ENCODE results near the gene STARD9. TPM values are rescaled to one million over a fixed set of nuclear protein-coding genes. Genes with fewer than 3 reads are reported as not detected.

STARD9 gene
- total RNA-seq, 1 experiment from 2014 or later, result 5.0 TPM

- no peak overlapping the region for H3K4me3 ChIP-seq (replicated peaks in 1 of 2; ENCODE audit: low read depth in 1 of 2, low read length in 2 of 2)
- no peaks in the 10 kb centered on the region for H3K9me3 ChIP-seq (ENCODE audit: control insufficient read depth in 1 of 2, insufficient read depth in 1 of 2, low read depth in 1 of 2, low read length in 2 of 2)
- DNase-seq (ENCODE audit: low read depth, low spot score), result no peak
- ChIA-PET POLR2A (no interaction called here), RAD21 (ENCODE audit: low non-redundant PET in 1 of 2, low total read pairs in 2 of 2, uncharacterized antibody in 2 of 2, unreplicated experiment in 2 of 2) (no interaction called here), CTCF (interaction anchor here (1.5 kb wide), 1 partner anchor 10 kb away, joined by 5 read pairs; no protein-coding TSS in a partner anchor)
- no peak overlapping the region for H2AFZ ChIP-seq (ENCODE audit: low read depth, low read length, poor library complexity, severe bottlenecking)
- H3K9me2 ChIP-seq (ENCODE audit: insufficient read depth), result no peaks in the 10 kb centered on the region
- ATAC-seq, result no peak
- intact Hi-C loops (cut with micrococcal nuclease), result no loop called here
- H3K79me2 ChIP-seq (ENCODE audit: insufficient read depth, low read length), result no peaks in the 10 kb centered on the region
- H3K9ac ChIP-seq (ENCODE audit: low read length), result no peak overlapping the region
- no peaks in the 10 kb centered on the region for H3K4me1 ChIP-seq (ENCODE audit: control insufficient read depth in 1 of 2, insufficient read depth in 2 of 2, low read length in 2 of 2)
- no TSS peak for BruUV-seq (replicated peaks)
- no peak for TF ChIP-seq ZBTB33 (IDR thresholded peaks at IDR 0.05; ENCODE audit: extremely low read depth, insufficient replicate concordance, low read length)
- TF ChIP-seq FOSL1 (IDR thresholded peaks at IDR 0.05; ENCODE audit: low read depth), result no peak
- TF ChIP-seq SIN3A (IDR thresholded peaks at IDR 0.05; ENCODE audit: low read depth), result no peak
- no peak for TF ChIP-seq REST (IDR thresholded peaks at IDR 0.05; ENCODE audit: low read depth)
- TF ChIP-seq POLR2AphosphoS5 (IDR thresholded peaks at IDR 0.05; ENCODE audit: low read depth, low read length), result no peak
- no peak for TF ChIP-seq SRF (IDR thresholded peaks at IDR 0.05; ENCODE audit: low read depth)
- no peak for TF ChIP-seq YY1 (IDR thresholded peaks at IDR 0.05; ENCODE audit: extremely low read depth, insufficient replicate concordance, low read depth, low read length)
- no peak for TF ChIP-seq TCF7L2 (IDR thresholded peaks at IDR 0.05; ENCODE audit: borderline replicate concordance, extremely low read depth, insufficient read depth, insufficient read length)
- TF ChIP-seq CTCF (IDR thresholded peaks at IDR 0.05 in 2 of 3, conservative IDR thresholded peaks at IDR 0.05 in 1 of 3; ENCODE audit: borderline replicate concordance in 1 of 3, insufficient read depth in 1 of 3, low read depth in 2 of 3, low read length in 2 of 3), result no peak
- TF ChIP-seq MAX (IDR thresholded peaks at IDR 0.05), result no peak
- TF ChIP-seq RAD21 (IDR thresholded peaks at IDR 0.05; ENCODE audit: low read depth), result no peak
- no peak for TF ChIP-seq CBX3 (IDR thresholded peaks at IDR 0.05; ENCODE audit: low read depth)
- no peak for TF ChIP-seq POLR2A (IDR thresholded peaks at IDR 0.05; ENCODE audit: borderline replicate concordance, extremely low read depth, insufficient read depth, insufficient read length)
- H3K27ac ChIP-seq (ENCODE audit: low read depth, low read length), result no peak overlapping the region
- no peaks in the 10 kb centered on the region for H4K20me1 ChIP-seq (ENCODE audit: insufficient read depth)
- no peak overlapping the region for H3K4me2 ChIP-seq (ENCODE audit: low read length)
- H3K27me3 ChIP-seq (ENCODE audit: insufficient read depth, low read length), result no peaks in the 10 kb centered on the region
- 0 out of 4 replicates have a peak, but pooled peaks cover 0 to 2% of the 10 kb centered on the region in 2 experiments for H3K36me3 ChIP-seq (ENCODE audit: control insufficient read depth in 1 of 2, insufficient read depth in 2 of 2, low read length in 2 of 2)
Measured at GRCh38 chr15:42716626-42717025, 141.2 kb downstream of the STARD9 start.
